Measurements from ENCODE around the gene PLTP. TPM values are rescaled to one million over a fixed set of nuclear protein-coding genes. Genes with fewer than 3 reads are reported as not detected.
"Not testable (repeated sequence)": the region's sequence is repeated elsewhere in the genome, so short reads cannot be mapped to it uniquely, and the experiment has no call there.

The PLTP gene
- 24.6 and 28.1 TPM in 2 replicates for total RNA-seq

GRCh38 chr20:45911486-45912343 lies at the start of gene PLTP:
TSS of gene PLTP (minus strand) at chr20:45912155. CDS start at chr20:45911452, 703 bp downstream.
- no peak for DNase-seq (ENCODE audit: extremely low read depth, low read depth, low spot score)

GRCh38 chr20:45959956-45960630 lies 48.1 kb upstream of the PLTP start:
- no peak for DNase-seq (ENCODE audit: extremely low read depth, low read depth, low spot score)

GRCh38 chr20:45959126-45959525 lies 47.2 kb upstream of the PLTP start:
- no peak for DNase-seq (ENCODE audit: extremely low read depth, low read depth, low spot score)

- DNase-seq (ENCODE audit: extremely low read depth, low read depth, low spot score): no peak
These were observed 46.6 kb upstream of the PLTP start for GRCh38 chr20:45958593-45958992.

- DNase-seq (ENCODE audit: extremely low read depth, low read depth, low spot score): no peak
These were observed 45.3 kb upstream of the PLTP start for GRCh38 chr20:45957021-45957941.

- DNase-seq (ENCODE audit: extremely low read depth, low read depth, low spot score): not testable (repeated sequence)
These were observed 44.4 kb upstream of the PLTP start for GRCh38 chr20:45956326-45956725.

GRCh38 chr20:45953672-45954071 lies 41.7 kb upstream of the PLTP start:
- DNase-seq (ENCODE audit: extremely low read depth, low read depth, low spot score): no peak

- DNase-seq (ENCODE audit: extremely low read depth, low read depth, low spot score): no peak
These were observed 40.9 kb upstream of the PLTP start for GRCh38 chr20:45952861-45953260.

- no peak for DNase-seq (ENCODE audit: extremely low read depth, low read depth, low spot score)
These were observed 40.2 kb upstream of the PLTP start for GRCh38 chr20:45951925-45952834.

GRCh38 chr20:45950330-45950646 lies 38.3 kb upstream of the PLTP start:
- DNase-seq (ENCODE audit: extremely low read depth, low read depth, low spot score): no peak

GRCh38 chr20:45949542-45950329 lies 37.8 kb upstream of the PLTP start:
- DNase-seq (ENCODE audit: extremely low read depth, low read depth, low spot score): no peak

GRCh38 chr20:45948742-45949541 lies 37.0 kb upstream of the PLTP start:
- no peak for DNase-seq (ENCODE audit: extremely low read depth, low read depth, low spot score)

GRCh38 chr20:45948261-45948733 lies 36.3 kb upstream of the PLTP start:
- no peak for DNase-seq (ENCODE audit: extremely low read depth, low read depth, low spot score)

GRCh38 chr20:45947110-45947866 lies 35.3 kb upstream of the PLTP start:
- DNase-seq (ENCODE audit: extremely low read depth, low read depth, low spot score): no peak

GRCh38 chr20:45946149-45946970 lies 34.4 kb upstream of the PLTP start:
- no peak for DNase-seq (ENCODE audit: extremely low read depth, low read depth, low spot score)

- DNase-seq (ENCODE audit: extremely low read depth, low read depth, low spot score): no peak
These were observed 33.8 kb upstream of the PLTP start for GRCh38 chr20:45945678-45946148.

All from glomerular endothelial cell (primary cell).